Activated CD8-positive, alpha-beta memory T cell treated with anti-CD3 and anti-CD28 coated beads, Interleukin-2, amount 10 ng/mL, durations not matched to agents 7 days and 5 days (primary cell): Measurements from ENCODE around the gene CKM. TPM values are rescaled to one million over a fixed set of nuclear protein-coding genes. Genes with fewer than 3 reads are reported as not detected.
"Not testable (repeated sequence)": the region's sequence is repeated elsewhere in the genome, so short reads cannot be mapped to it uniquely, and the experiment has no call there.

Source experiments
- ATAC-seq: fragments of 150-1000 bp; cut with Tn5 transposase; one replicate; pipeline ENCODE4 v1.10.0; 2021; ENCODE audit warnings: moderate library complexity
- CTCF ChIA-PET: fragments of 350-600 bp; sonication (Branson Sonifier 250); formaldehyde crosslinking; loops from one replicate; lab custom pipeline; 2021; ENCODE audit warnings: antibody characterized with exemption; lab: Charles Lee
- DNase-seq: peaks from one replicate; pipeline ENCODE4 v3.0.0-alpha.2; 2020
- H3K27ac Mint-ChIP-seq: one replicate; pipeline ENCODE4 v1.8.0; 2021; ENCODE audit warnings: mild to moderate bottlenecking, mixed read lengths
- H3K27me3 Mint-ChIP-seq: one replicate; pipeline ENCODE4 v1.8.0; 2021; ENCODE audit warnings: mixed read lengths
- H3K36me3 Mint-ChIP-seq: one replicate; pipeline ENCODE4 v1.8.0; 2021; ENCODE audit warnings: mild to moderate bottlenecking, mixed read lengths
- H3K4me1 Mint-ChIP-seq: one replicate; pipeline ENCODE4 v1.8.0; 2021; ENCODE audit warnings: mixed read lengths
- H3K4me3 Mint-ChIP-seq: one replicate; pipeline ENCODE4 v1.8.0; 2021; ENCODE audit warnings: mild to moderate bottlenecking, moderate library complexity, mixed read lengths
- H3K9me3 Mint-ChIP-seq: one replicate; pipeline ENCODE4 v1.8.0; 2022; ENCODE audit warnings: low read depth, mixed read lengths
- total RNA-seq, 2 experiments: library from RNA; stranded (reverse); gene quantifications; one replicate each; pipeline ENCODE4 v1.2.3, GENCODE V29; 2021

Gene CKM
- total RNA-seq, 2 experiments from 2014 or later: not detected

DNA sequence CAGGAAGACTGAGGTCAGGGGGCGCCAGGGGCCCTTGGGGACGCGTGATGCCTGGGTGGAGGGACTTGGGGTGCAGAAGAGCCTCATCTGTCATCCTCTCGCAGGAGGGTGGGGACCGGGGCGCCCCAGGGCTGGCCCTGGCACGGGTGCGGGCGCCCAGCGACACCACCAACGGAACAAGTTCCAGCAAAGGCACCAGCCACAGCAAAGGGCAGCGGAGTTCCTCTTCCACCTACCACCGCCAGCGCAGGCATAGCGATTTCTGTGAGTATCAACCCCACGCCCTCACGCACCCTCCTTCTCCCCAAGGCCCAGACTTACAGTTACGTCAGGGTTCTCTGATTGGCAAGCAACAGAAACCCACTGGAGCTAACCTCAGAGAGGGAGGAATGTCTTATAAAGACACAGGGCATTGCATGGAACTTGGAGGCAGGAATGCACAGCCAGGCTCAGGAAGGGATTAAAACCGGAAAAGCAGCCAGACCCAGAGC lies 42.2 kb downstream of the CKM start:
- Mint-ChIP-seq H3K9me3 (no peaks in the 10 kb centered on the region), H3K4me3 (no peak overlapping the region), H3K4me1 (no peaks in the 10 kb centered on the region), H3K27ac (no peak overlapping the region), H3K27me3 (no peaks in the 10 kb centered on the region), H3K36me3 (peaks cover 9% of the 10 kb centered on the region)
- DNase-seq (no peak), ATAC-seq (no peak)
- CTCF ChIA-PET: no interaction called here

DNA sequence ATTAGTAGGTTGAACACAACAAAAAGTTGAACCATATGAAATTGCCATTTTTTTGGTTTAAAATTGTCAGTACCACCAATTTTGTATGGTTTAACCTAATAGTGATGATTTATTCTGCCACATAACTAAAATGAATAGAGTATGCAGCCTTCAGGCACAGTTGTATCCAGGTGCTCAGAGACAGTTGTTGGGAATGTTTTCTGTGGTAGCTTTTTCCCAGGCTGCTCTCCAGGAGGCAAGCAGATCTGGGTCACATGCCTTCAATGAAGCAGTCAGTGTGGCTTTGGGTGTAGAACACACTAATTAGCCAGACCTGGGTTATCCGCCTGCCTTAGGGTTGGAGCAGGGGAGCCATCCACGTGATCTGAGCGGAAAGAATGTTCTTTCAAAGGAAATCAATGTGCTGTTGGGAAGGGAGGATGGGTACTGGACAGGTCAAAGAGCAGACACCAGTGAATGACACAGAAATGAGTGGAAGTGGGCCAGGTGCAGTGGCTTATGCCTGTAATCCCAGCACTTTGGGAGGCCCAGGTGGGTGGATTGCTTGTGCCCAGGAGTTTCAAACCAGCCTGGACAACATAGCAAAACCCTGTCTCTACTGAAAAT lies 43.0 kb downstream of the CKM start:
- Mint-ChIP-seq H3K36me3 (peaks cover 9% of the 10 kb centered on the region), H3K27ac (no peak overlapping the region), H3K9me3 (no peaks in the 10 kb centered on the region), H3K4me3 (no peak overlapping the region), H3K27me3 (no peaks in the 10 kb centered on the region), H3K4me1 (no peaks in the 10 kb centered on the region)
- no peak for DNase-seq
- CTCF ChIA-PET: no interaction called here
- no peak for ATAC-seq

DNA sequence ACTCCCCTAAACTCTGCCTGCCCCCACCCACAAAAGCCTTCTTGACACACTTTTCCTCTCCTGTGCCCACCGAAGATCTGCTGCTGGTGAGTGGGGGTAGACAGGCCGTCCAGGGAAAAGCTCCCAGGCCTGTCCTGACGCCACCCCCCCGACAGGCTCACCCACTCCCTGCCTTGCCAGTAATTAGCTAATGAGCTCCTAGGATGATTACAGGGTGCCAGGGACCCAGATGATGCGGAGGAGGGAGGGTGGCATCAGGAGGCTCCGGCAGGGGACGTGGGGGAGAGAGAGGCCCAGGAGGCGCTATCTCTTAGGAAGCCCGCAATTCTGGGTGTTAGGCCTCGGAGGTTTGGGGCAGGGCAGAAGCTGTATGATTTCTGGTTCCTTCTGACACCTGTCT lies 44.6 kb downstream of the CKM start:
- H3K27ac Mint-ChIP-seq: no peak overlapping the region
- H3K27me3 Mint-ChIP-seq: no peaks in the 10 kb centered on the region
- no peak for ATAC-seq
- H3K4me1 Mint-ChIP-seq: no peaks in the 10 kb centered on the region
- no peak overlapping the region for H3K4me3 Mint-ChIP-seq
- H3K9me3 Mint-ChIP-seq: no peaks in the 10 kb centered on the region
- no peak for DNase-seq
- CTCF ChIA-PET: no interaction called here
- peaks cover 3% of the 10 kb centered on the region for H3K36me3 Mint-ChIP-seq

- Mint-ChIP-seq H3K4me3 (no peak overlapping the region), H3K4me1 (no peaks in the 10 kb centered on the region), H3K9me3 (no peaks in the 10 kb centered on the region), H3K27ac (no peak overlapping the region), H3K27me3 (no peaks in the 10 kb centered on the region), H3K36me3 (peaks cover 5% of the 10 kb centered on the region)
- CTCF ChIA-PET: no interaction called here
- ATAC-seq (no peak), DNase-seq (no peak)
Observed at GRCh38 chr19:45276284-45276687, 46.4 kb downstream of the CKM start.

DNA sequence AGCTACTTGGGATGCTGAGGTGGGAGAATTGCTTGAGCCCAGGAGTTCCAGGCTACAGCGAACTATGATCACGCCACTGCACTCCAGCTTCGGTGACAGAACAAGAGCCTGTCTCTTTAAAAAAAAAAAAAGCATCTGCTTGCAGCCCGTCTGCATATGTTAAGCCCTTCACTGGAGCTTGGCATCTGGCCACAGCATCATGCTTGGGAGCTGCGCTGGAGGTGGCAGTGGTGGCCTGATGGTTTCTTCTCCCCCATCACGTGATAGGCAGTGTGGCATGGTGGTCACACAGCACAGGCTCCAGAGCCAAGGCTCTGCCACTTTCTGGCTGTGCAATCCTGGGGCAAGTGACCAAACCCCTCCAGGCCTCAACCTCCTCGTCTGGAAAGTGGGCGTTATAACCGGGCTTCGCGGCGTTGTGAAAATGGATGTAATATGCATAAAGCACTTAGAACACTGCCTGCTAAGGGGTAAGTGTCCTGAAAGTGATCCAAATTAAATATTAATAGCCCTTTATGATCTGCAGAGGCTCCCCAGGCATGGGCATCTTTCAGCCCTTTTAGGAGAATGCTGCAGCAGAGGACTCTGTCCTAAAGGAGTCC lies 47.2 kb downstream of the CKM start:
- CTCF ChIA-PET: no interaction called here
- Mint-ChIP-seq H3K27me3 (no peaks in the 10 kb centered on the region), H3K4me1 (no peaks in the 10 kb centered on the region), H3K27ac (no peak overlapping the region), H3K4me3 (no peak overlapping the region), H3K9me3 (no peaks in the 10 kb centered on the region), H3K36me3 (peaks cover 5% of the 10 kb centered on the region)
- ATAC-seq: no peak
- DNase-seq: no peak

- no peak overlapping the region for H3K27ac Mint-ChIP-seq
- no peak for DNase-seq
- no peaks in the 10 kb centered on the region for H3K4me1 Mint-ChIP-seq
- ATAC-seq: no peak
- H3K27me3 Mint-ChIP-seq: no peaks in the 10 kb centered on the region
- peaks cover 5% of the 10 kb centered on the region for H3K36me3 Mint-ChIP-seq
- CTCF ChIA-PET: no interaction called here
- H3K9me3 Mint-ChIP-seq: no peaks in the 10 kb centered on the region
- H3K4me3 Mint-ChIP-seq: no peak overlapping the region
Observed at GRCh38 chr19:45273521-45273855, 49.2 kb downstream of the CKM start.

DNA sequence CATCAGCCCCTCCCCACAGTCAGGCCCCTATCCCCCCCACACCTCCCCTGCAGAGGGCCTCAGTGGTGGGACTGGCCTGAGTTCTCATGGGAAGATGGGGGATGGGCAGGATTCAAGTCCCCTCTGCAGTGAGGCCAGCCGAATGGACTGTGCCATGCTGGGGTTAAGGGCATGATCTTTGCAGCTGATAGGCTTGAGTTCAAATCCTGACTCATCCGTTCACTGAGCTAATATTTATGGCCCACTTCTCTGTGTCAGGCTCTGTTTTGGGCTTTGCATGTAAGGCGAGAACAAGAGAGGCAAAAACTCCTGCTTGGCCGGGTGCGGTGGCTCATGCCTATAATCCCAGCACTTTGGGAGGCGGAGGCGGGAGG lies 51.0 kb downstream of the CKM start:
- ATAC-seq: no peak
- Mint-ChIP-seq H3K9me3 (no peaks in the 10 kb centered on the region), H3K4me1 (no peaks in the 10 kb centered on the region), H3K4me3 (no peak overlapping the region), H3K36me3 (peaks cover 3% of the 10 kb centered on the region), H3K27ac (no peak overlapping the region), H3K27me3 (no peaks in the 10 kb centered on the region)
- DNase-seq: no peak
- CTCF ChIA-PET: no interaction called here

DNA sequence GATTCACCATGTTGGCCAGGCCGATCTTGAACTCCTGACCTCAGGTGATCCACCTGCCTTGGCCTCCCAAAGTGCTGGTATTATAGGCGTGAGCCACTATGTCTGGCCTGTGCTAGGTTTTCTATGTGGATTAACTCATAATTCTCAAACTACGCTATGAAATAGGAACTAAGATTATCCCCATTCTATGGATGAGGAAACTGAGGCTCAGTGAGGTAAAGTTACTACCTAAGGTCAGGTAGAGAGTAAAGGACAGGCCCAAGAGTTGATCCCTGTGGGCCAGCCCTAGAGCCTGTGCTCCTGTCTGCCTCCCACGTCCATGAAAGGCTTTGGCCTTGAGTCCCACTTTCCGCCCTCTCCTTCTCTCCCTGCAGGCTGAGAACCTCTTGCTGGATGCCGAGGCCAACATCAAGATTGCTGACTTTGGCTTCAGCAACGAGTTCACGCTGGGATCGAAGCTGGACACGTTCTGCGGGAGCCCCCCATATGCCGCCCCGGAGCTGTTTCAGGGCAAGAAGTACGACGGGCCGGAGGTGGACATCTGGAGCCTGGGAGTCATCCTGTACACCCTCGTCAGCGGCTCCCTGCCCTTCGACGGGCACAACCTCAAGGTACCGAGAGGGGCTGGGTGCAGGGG lies 51.5 kb downstream of the CKM start:
- ATAC-seq (no peak), DNase-seq (no peak)
- Mint-ChIP-seq H3K36me3 (peaks cover 3% of the 10 kb centered on the region), H3K4me1 (no peaks in the 10 kb centered on the region), H3K9me3 (no peaks in the 10 kb centered on the region), H3K27ac (no peak overlapping the region), H3K27me3 (no peaks in the 10 kb centered on the region), H3K4me3 (no peak overlapping the region)
- CTCF ChIA-PET: no interaction called here

DNA sequence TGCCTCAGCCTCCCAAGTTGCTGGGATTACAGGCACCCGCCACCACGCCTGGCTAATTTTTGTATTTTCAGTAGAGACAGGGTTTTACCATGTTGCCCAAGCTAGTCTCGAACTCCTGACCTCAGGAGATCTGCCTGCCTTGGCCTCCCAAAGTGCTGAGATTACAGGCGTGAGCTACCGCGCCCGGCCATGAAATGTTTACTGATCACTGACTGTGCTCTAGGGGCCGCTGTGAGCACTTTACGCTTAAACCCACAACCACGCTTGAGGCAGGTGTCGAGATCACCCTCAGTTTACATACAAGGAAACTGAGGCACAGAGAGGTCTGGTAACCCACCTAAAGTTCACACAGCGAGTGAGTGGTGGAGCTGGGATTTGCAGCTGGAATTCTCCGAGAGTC lies 52.7 kb downstream of the CKM start:
- H3K27ac Mint-ChIP-seq, H3K4me1 Mint-ChIP-seq, H3K27me3 Mint-ChIP-seq, CTCF ChIA-PET, ATAC-seq, H3K9me3 Mint-ChIP-seq, H3K36me3 Mint-ChIP-seq, DNase-seq, H3K4me3 Mint-ChIP-seq: not testable (repeated sequence)

GRCh38 chr19:45267296-45267695 lies 55.4 kb downstream of the CKM start:
- Mint-ChIP-seq H3K27ac (no peak overlapping the region), H3K36me3 (peaks cover 3% of the 10 kb centered on the region), H3K27me3 (no peaks in the 10 kb centered on the region), H3K9me3 (no peaks in the 10 kb centered on the region), H3K4me1 (no peaks in the 10 kb centered on the region), H3K4me3 (no peak overlapping the region)
- no peak for DNase-seq
- no peak for ATAC-seq
- CTCF ChIA-PET: no interaction called here

DNA sequence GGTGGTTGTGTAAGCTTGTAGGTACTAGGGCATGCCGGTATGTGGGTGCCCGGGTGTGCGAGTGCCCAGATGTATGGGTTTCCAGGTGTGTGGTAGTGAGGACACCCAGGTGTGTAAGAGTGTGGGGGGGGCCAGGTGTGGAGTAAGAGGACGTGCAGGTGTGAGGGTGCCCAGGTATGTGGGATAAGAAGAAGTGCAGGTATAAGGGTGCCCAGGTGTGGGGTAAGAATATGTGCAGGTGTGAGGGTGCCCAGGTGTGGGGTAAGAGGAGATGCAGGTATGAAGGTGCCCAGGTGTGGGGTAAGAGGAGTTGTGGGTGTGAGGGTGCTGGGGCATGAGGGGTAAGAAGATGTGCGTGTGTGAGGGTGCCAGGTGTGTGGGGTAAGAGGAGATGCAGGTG lies 57.3 kb downstream of the CKM start:
- H3K9me3 Mint-ChIP-seq: no peaks in the 10 kb centered on the region
- no peaks in the 10 kb centered on the region for H3K4me1 Mint-ChIP-seq
- no peaks in the 10 kb centered on the region for H3K27me3 Mint-ChIP-seq
- no peaks in the 10 kb centered on the region for H3K36me3 Mint-ChIP-seq
- DNase-seq (no peak), ATAC-seq (no peak)
- H3K27ac Mint-ChIP-seq: no peak overlapping the region
- no peak overlapping the region for H3K4me3 Mint-ChIP-seq
- CTCF ChIA-PET: no interaction called here

GRCh38 chr19:45264781-45265317 lies 57.8 kb downstream of the CKM start:
- Mint-ChIP-seq H3K4me1 (no peaks in the 10 kb centered on the region), H3K4me3 (no peak overlapping the region), H3K9me3 (no peaks in the 10 kb centered on the region), H3K27me3 (no peaks in the 10 kb centered on the region), H3K36me3 (no peaks in the 10 kb centered on the region), H3K27ac (no peak overlapping the region)
- CTCF ChIA-PET: interaction anchor here (1.2 kb wide), 1 partner anchor 16 kb away, joined by 3 read pairs; no protein-coding TSS in a partner anchor
- ATAC-seq: no peak
- no peak for DNase-seq

- Mint-ChIP-seq H3K36me3 (no peaks in the 10 kb centered on the region), H3K9me3 (no peaks in the 10 kb centered on the region), H3K4me3 (no peak overlapping the region), H3K27ac (no peak overlapping the region), H3K4me1 (no peaks in the 10 kb centered on the region), H3K27me3 (no peaks in the 10 kb centered on the region)
- CTCF ChIA-PET: interaction anchor here (1.0 kb wide), 1 partner anchor 76 kb away, joined by 3 read pairs; no protein-coding TSS in a partner anchor
- no peak for DNase-seq
- ATAC-seq: no peak
Observed at GRCh38 chr19:45263013-45263412, 59.7 kb downstream of the CKM start.

DNA sequence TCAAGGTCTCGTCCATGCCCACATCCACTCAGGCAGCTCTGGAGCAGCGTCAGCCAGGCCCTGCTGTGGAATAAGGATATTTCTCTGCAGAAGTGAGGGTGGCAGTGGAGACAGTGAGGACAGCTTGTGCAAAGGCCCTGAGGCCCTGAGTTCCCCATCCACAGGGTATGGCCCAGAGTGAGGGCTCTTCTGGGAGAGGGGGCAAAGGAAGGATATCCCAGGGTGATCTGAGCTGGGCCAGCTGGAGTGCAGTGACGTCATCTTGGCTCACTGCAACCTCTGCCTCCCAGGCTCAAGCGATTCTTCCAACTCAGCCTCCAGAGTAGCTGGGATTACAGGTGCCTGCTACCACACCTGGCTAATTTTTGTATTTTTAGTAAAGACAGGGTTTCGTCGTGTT lies 60.1 kb downstream of the CKM start:
- no peaks in the 10 kb centered on the region for H3K27me3 Mint-ChIP-seq
- ATAC-seq: no peak
- H3K27ac Mint-ChIP-seq: no peak overlapping the region
- no peaks in the 10 kb centered on the region for H3K36me3 Mint-ChIP-seq
- DNase-seq: no peak
- no peaks in the 10 kb centered on the region for H3K4me1 Mint-ChIP-seq
- CTCF ChIA-PET: interaction anchor here (1.0 kb wide), 1 partner anchor 76 kb away, joined by 3 read pairs; no protein-coding TSS in a partner anchor
- no peaks in the 10 kb centered on the region for H3K9me3 Mint-ChIP-seq
- no peak overlapping the region for H3K4me3 Mint-ChIP-seq
